ENCODE data around the gene TXNL1.

DNA sequence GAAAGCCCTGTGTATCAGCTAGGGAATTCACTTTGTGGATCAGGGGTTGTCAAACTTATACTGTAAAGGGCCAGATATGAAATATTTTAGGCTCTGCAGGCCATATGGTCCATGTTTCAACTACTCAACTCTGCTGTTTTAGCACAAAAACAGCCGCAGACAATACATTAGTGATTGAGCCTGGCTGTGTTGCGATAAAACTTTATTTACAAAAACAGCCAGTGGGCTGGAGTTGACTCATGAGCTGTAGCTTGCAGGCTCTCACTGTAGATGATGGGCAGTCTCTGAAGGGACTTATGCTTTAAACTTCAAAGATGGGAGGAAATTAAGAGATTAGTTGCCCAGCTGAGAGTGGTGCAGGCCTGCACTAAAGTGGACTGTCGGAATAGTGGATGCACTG, 45.9 kb upstream of the TXNL1 start:
- TF ChIP-seq CTCF (IDR thresholded peaks at IDR 0.05; ENCODE audit: control extremely low read depth in 1 of 3, insufficient read depth in 1 of 3, low read depth in 1 of 3, low read length in 3 of 3) (no peak), ZNF274 (IDR thresholded peaks at IDR 0.05; ENCODE audit: borderline replicate concordance, extremely low read depth, low read length) (no peak), YY1 (IDR thresholded peaks at IDR 0.05; ENCODE audit: low read depth, low read length) (no peak), NANOG (IDR thresholded peaks at IDR 0.05; ENCODE audit: insufficient read depth, low read depth, low read length, poor library complexity, severe bottlenecking) (no peak), MAX (IDR thresholded peaks at IDR 0.05) (no peak), POLR2A (IDR thresholded peaks at IDR 0.05; ENCODE audit: control extremely low read depth in 1 of 2, low read depth in 2 of 2, low read length in 2 of 2) (no peak), POLR2AphosphoS5 (IDR thresholded peaks at IDR 0.05; ENCODE audit: low read depth, low read length) (no peak), SP1 (IDR thresholded peaks at IDR 0.05; ENCODE audit: low read depth, low read length) (no peak), SIRT6 (IDR thresholded peaks at IDR 0.05; ENCODE audit: low read length) (no peak), TEAD4 (IDR thresholded peaks at IDR 0.05; ENCODE audit: low read depth, low read length) (no peak), TAF7 (optimal IDR thresholded peaks at IDR 0.05; ENCODE audit: borderline replicate concordance, low read depth, low read length) (no peak), CREB1 (IDR thresholded peaks at IDR 0.05) (no peak)

Measured in H1 (cell line).